ENCODE results near the gene ZNF611.

ZNF611 gene

DNA sequence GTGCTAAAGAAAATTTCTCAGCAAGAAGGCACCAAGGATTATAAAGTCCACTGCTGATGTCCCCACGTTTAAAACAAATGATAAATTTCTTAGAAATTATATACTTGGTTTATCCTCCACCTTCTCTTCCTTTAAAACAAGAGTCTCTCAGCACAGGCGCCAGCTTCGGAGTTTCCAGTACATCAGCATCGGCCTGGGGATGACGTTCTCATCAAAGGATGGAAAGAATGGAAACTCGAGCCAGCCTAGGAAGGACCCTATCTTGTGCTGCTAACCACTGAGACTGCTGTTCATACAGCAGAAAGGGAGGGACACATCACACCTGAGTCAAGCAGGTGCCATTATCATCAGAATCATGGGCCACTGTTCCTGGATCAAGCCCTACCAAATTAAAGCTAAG lies 66.9 kb downstream of the ZNF611 start:
- Histone ChIP-seq H3K9me2 (replicated peaks; ENCODE audit: insufficient read depth, low read length) (no peaks in the 10 kb centered on the region), H3K9ac (ENCODE audit: low read length) (no peak overlapping the region), H3F3A (ENCODE audit: insufficient read depth) (no peaks in the 10 kb centered on the region), H3K4me3 (ENCODE audit: insufficient read depth, low read length, poor library complexity, severe bottlenecking) (no peak overlapping the region), H3K9me3 (ENCODE audit: insufficient read depth, low read length) (no peaks in the 10 kb centered on the region), H2AFZ (ENCODE audit: low read depth, low read length, severe bottlenecking) (no peak overlapping the region), H4K20me1 (ENCODE audit: low read depth, low read length) (no peaks in the 10 kb centered on the region; the same call in 1 of the 2 replicates), H3K4me2 (ENCODE audit: low read depth, low read length, poor library complexity, severe bottlenecking) (no peak overlapping the region), H3K79me2 (ENCODE audit: insufficient read depth, low read length) (peaks cover 79% of the 10 kb centered on the region), H3K36me3 (ENCODE audit: low read length) (peaks cover 10% of the 10 kb centered on the region), H3K27me3 (ENCODE audit: low read length) (no peaks in the 10 kb centered on the region), H3K27ac (ENCODE audit: low read depth, low read length) (no peak overlapping the region)
- TF ChIP-seq EZH2phosphoT487 (conservative IDR thresholded peaks at IDR 0.05; ENCODE audit: low read length): no peak
- TF ChIP-seq, protein P1, sequence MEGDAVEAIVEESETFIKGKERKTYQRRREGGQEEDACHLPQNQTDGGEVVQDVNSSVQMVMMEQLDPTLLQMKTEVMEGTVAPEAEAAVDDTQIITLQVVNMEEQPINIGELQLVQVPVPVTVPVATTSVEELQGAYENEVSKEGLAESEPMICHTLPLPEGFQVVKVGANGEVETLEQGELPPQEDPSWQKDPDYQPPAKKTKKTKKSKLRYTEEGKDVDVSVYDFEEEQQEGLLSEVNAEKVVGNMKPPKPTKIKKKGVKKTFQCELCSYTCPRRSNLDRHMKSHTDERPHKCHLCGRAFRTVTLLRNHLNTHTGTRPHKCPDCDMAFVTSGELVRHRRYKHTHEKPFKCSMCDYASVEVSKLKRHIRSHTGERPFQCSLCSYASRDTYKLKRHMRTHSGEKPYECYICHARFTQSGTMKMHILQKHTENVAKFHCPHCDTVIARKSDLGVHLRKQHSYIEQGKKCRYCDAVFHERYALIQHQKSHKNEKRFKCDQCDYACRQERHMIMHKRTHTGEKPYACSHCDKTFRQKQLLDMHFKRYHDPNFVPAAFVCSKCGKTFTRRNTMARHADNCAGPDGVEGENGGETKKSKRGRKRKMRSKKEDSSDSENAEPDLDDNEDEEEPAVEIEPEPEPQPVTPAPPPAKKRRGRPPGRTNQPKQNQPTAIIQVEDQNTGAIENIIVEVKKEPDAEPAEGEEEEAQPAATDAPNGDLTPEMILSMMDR (IDR thresholded peaks at IDR 0.05; ENCODE audit: insufficient read depth, low read length, poor library complexity, severe bottlenecking): no peak

DNA sequence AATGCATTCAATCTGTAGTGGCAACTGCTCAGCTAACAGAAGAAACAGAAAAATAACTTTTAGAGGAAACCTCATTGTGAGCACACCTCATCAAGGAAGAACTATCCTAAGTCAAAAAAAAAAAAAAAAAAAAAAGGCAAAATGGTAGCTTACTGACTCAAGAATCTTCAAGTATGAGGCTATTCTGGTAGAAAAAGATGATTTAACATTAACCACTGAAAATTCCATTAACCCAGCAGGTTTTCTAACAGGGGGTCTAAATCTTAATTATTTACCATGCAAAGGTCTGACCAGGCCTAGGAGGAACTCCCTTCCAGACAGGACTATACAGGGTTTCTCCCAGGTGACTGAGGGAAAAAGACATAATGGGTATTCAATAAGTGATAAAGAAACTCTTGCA lies 68.3 kb downstream of the ZNF611 start:
- Histone ChIP-seq H3K4me2 (ENCODE audit: low read depth, low read length, poor library complexity, severe bottlenecking) (no peak overlapping the region), H3K27ac (ENCODE audit: low read depth, low read length) (no peak overlapping the region), H3F3A (ENCODE audit: insufficient read depth) (no peaks in the 10 kb centered on the region), H3K9me3 (ENCODE audit: insufficient read depth, low read length) (no peaks in the 10 kb centered on the region), H2AFZ (ENCODE audit: low read depth, low read length, severe bottlenecking) (no peak overlapping the region), H3K27me3 (ENCODE audit: low read length) (no peaks in the 10 kb centered on the region), H3K4me3 (ENCODE audit: insufficient read depth, low read length, poor library complexity, severe bottlenecking) (no peak overlapping the region), H3K9ac (ENCODE audit: low read length) (no peak overlapping the region), H3K79me2 (ENCODE audit: insufficient read depth, low read length) (peaks cover 74% of the 10 kb centered on the region), H3K36me3 (ENCODE audit: low read length) (peaks cover 13% of the 10 kb centered on the region), H3K9me2 (replicated peaks; ENCODE audit: insufficient read depth, low read length) (no peaks in the 10 kb centered on the region), H4K20me1 (ENCODE audit: low read depth, low read length) (no peaks in the 10 kb centered on the region; the same call in 1 of the 2 replicates)
- no peak for TF ChIP-seq EZH2phosphoT487 (conservative IDR thresholded peaks at IDR 0.05; ENCODE audit: low read length)
- TF ChIP-seq, protein P1 (IDR thresholded peaks at IDR 0.05; ENCODE audit: insufficient read depth, low read length, poor library complexity, severe bottlenecking): no peak

DNA sequence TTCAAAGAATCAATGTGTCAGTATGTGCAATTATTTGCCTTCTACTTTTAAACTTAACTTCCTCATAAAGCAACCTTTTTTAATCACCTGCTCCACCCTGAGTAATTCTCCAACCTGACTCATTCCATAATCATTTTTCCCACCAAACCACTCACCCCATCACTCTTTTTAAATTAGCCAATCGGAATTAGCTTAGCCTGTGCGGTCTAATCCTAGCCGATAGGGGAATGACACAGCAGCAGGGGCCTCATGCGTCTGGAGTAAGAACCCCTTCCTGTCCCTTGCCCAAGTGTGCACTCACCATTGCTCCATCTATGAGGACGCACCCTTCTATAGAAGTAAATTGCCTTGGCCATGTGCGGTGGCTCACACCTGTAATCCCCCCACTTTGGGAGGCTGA lies 69.3 kb downstream of the ZNF611 start:
- H3K36me3 ChIP-seq (ENCODE audit: low read length): peaks cover 7% of the 10 kb centered on the region; the same call in 1 of the 2 replicates
- no peaks in the 10 kb centered on the region for H3K9me3 ChIP-seq (ENCODE audit: insufficient read depth, low read length)
- no peaks in the 10 kb centered on the region for H4K20me1 ChIP-seq (ENCODE audit: low read depth, low read length)
- no peaks in the 10 kb centered on the region for H3F3A ChIP-seq (ENCODE audit: insufficient read depth)
- H3K27me3 ChIP-seq (ENCODE audit: low read length): no peaks in the 10 kb centered on the region
- H2AFZ ChIP-seq (ENCODE audit: low read depth, low read length, severe bottlenecking): no peak overlapping the region
- H3K9me2 ChIP-seq (replicated peaks; ENCODE audit: insufficient read depth, low read length): no peaks in the 10 kb centered on the region
- no peak overlapping the region for H3K9ac ChIP-seq (ENCODE audit: low read length)
- no peak overlapping the region for H3K27ac ChIP-seq (ENCODE audit: low read depth, low read length)
- H3K4me3 ChIP-seq (ENCODE audit: insufficient read depth, low read length, poor library complexity, severe bottlenecking): no peak overlapping the region
- no peak overlapping the region for H3K4me2 ChIP-seq (ENCODE audit: low read depth, low read length, poor library complexity, severe bottlenecking)
- peaks cover 64% of the 10 kb centered on the region for H3K79me2 ChIP-seq (ENCODE audit: insufficient read depth, low read length)
- TF ChIP-seq, protein P1 (IDR thresholded peaks at IDR 0.05; ENCODE audit: insufficient read depth, low read length, poor library complexity, severe bottlenecking): no peak
- no peak for TF ChIP-seq EZH2phosphoT487 (conservative IDR thresholded peaks at IDR 0.05; ENCODE audit: low read length)
